ENCODE results near the gene PIAS4. TPM values are rescaled to one million over a fixed set of nuclear protein-coding genes. Genes with fewer than 3 reads are reported as not detected.
A peak's percentile ranks its signal among the peaks of the same experiment; 100 is the strongest.
"Not testable (repeated sequence)": the region's sequence is repeated elsewhere in the genome, so short reads cannot be mapped to it uniquely, and the experiment has no call there.

PIAS4 gene
- total RNA-seq, 3 donors from 2014 or later: 9.4 to 17.0 (median 15.7) TPM

GRCh38 chr19:4007836-4008539 is 452 bp downstream of the PIAS4 start:
- Histone ChIP-seq H3K4me3 (peak overlapping the region; percentile 97 to 98 (median 97)), H3K36me3 (no peaks in the 10 kb centered on the region), H3K9me3 (no peaks in the 10 kb centered on the region), H3K4me1 (peaks cover 4 to 22% of the 10 kb centered on the region in 2 donors), H3K27me3 (no peaks in the 10 kb centered on the region), H3K27ac (peak overlapping the region; percentile 90 to 93)
- intact Hi-C loops (cut with DNase I; ENCODE audit: low total_unique reads): no loop called here
- DNase-seq (ENCODE audit: low spot score in 2 of 2): peak in 1 of 2 donors; percentile 30
- TF ChIP-seq CTCF (IDR thresholded peaks at IDR 0.05): no peak
- no peak for TF ChIP-seq POLR2A (IDR thresholded peaks at IDR 0.05)
- TF ChIP-seq POLR2AphosphoS5 (IDR thresholded peaks at IDR 0.05): no peak

DNA sequence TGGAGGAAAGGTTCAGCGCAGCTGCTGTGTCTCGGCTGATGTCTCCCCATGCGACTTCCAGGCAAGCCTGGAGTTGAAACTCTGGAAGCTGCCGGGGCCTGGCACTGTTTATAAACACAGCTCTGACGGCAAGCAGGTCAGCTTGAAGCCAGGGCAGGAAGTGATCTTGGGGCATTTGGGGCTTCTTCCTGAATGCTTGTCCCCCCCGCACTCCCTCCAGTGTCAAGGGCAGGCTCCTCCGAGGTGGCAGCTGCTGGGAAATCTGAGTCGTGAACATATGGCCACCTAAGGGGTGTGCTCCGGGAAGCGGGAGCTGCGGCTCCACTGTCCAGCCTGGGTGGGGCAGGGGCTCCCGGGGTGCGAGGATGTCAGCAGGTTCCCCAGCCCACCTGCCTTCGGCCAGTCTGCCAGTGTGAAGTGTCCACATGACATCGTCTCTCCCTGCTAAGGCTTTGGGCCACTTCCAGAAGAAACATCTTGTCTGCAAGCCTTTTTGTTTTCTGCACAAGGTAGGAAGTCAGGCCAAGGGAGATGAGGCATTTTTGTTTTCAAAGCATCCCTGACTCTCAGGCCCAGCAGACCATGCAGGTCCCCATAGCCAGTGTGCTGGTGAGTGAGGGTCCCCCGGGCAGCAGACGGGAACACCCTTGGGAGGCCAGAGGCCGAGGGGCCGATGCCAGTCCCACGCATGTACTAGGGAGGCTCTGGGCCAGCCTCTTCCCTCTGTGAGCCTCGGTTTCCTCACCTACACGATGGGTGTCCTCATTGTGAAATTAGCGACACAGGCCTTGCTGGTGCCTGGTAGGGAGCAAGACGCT is 2.7 kb downstream of the PIAS4 start:
- H3K9me3 ChIP-seq: no peaks in the 10 kb centered on the region
- TF ChIP-seq POLR2A (IDR thresholded peaks at IDR 0.05) (no peak), CTCF (IDR thresholded peaks at IDR 0.05) (no peak), POLR2AphosphoS5 (IDR thresholded peaks at IDR 0.05) (no peak)
- H3K4me3 ChIP-seq: peak overlapping the region in 1 of 3 donors; percentile 1
- H3K4me1 ChIP-seq: peaks cover 7 to 32% of the 10 kb centered on the region in 2 donors
- peak overlapping the region; percentile 16 to 36 for H3K27ac ChIP-seq
- no peaks in the 10 kb centered on the region for H3K27me3 ChIP-seq
- DNase-seq (ENCODE audit: low spot score in 2 of 2): no peak
- no peaks in the 10 kb centered on the region for H3K36me3 ChIP-seq
- intact Hi-C loops (cut with DNase I; ENCODE audit: low total_unique reads): no loop called here

DNA sequence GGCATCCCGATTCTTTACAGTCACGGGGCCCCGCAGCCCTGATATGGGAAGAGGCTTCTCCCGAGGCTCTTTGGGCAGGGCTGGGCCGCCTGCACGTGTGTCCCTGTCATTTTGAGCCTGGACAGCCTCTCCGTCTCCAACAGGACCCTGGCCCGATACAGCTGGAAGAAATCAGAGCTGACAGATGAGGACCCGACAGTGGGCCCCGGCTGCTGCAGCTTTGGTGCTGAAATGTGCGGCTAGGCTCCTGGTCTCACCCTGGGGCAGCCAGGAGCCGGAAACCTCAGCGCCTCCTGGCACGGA is 3.2 kb downstream of the PIAS4 start:
- Histone ChIP-seq H3K4me1 (peaks cover 13 to 36% of the 10 kb centered on the region in 2 donors), H3K36me3 (no peaks in the 10 kb centered on the region), H3K27ac (peak overlapping the region in 1 of 2 donors; percentile 16), H3K9me3 (no peaks in the 10 kb centered on the region), H3K27me3 (no peaks in the 10 kb centered on the region), H3K4me3 (no peak overlapping the region)
- no peak for DNase-seq (ENCODE audit: low spot score in 2 of 2)
- TF ChIP-seq POLR2AphosphoS5 (IDR thresholded peaks at IDR 0.05) (no peak), POLR2A (IDR thresholded peaks at IDR 0.05) (no peak), CTCF (IDR thresholded peaks at IDR 0.05) (no peak)
- intact Hi-C loops (cut with DNase I; ENCODE audit: low total_unique reads): no loop called here

DNA sequence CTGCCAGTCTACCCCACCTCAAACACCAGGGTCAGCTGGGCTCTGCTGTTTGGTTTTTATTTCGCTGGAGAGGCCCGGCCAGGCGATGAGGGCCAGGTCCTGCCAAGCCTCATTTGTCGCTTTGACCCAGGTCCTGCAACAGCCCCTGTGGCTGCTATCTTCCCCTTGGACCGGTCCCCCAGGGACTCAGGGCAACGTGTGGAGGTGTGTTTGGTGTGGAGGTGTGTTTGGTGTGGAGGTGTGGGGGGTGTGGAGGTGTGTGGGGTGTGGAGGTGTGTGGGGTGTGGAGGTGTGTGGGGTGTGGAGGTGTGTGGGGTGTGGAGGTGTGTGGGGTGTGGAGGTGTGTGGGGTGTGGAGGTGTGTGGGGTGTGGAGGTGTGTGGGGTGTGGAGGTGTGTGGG is 3.9 kb downstream of the PIAS4 start:
- H3K36me3 ChIP-seq; intact Hi-C loops (cut with DNase I; ENCODE audit: low total_unique reads); H3K27me3 ChIP-seq; H3K27ac ChIP-seq; H3K9me3 ChIP-seq; H3K4me3 ChIP-seq; DNase-seq (ENCODE audit: low spot score in 2 of 2): not testable (repeated sequence)
- H3K4me1 ChIP-seq: peaks cover 13 to 41% of the 10 kb centered on the region in 2 donors

- Histone ChIP-seq H3K36me3 (no peaks in the 10 kb centered on the region), H3K27ac (peak overlapping the region; percentile 74 to 76), H3K4me1 (peaks cover 13 to 41% of the 10 kb centered on the region in 2 donors), H3K4me3 (peak overlapping the region in 1 of 3 donors; percentile 4), H3K9me3 (no peaks in the 10 kb centered on the region), H3K27me3 (no peaks in the 10 kb centered on the region)
- peak; percentile 55 to 76 for DNase-seq (ENCODE audit: low spot score in 2 of 2)
- intact Hi-C loops (cut with DNase I; ENCODE audit: low total_unique reads): no loop called here
- TF ChIP-seq POLR2AphosphoS5 (IDR thresholded peaks at IDR 0.05): no peak
- TF ChIP-seq POLR2A (IDR thresholded peaks at IDR 0.05): no peak
- no peak for TF ChIP-seq CTCF (IDR thresholded peaks at IDR 0.05)
Observed at GRCh38 chr19:4012092-4012974, 4.8 kb downstream of the PIAS4 start.
